Body of pancreas (tissue), 4 donors: ENCODE data around the gene FGF14.

Experiments used
- POLR2A ChIP-seq, 3 donors: fragments of 450-650 bp; IDR thresholded peaks; one replicate each; pipeline ENCODE4 v1.6.1; 2016; ENCODE audit warnings: antibody characterized with exemption in 3 of 3, mild to moderate bottlenecking in 2 of 3
- TF ChIP-seq, protein P1 (sequence below), 7 experiments: fragments of 450-650 bp in 4 of 7; fragments of 200-600 bp in 3 of 7; sonication (generic) in 3 of 7; IDR thresholded peaks; one replicate each; pipeline ENCODE4 v1.5.1; 2016 to 2019; ENCODE audit warnings: antibody characterized with exemption in 7 of 7

DNA sequence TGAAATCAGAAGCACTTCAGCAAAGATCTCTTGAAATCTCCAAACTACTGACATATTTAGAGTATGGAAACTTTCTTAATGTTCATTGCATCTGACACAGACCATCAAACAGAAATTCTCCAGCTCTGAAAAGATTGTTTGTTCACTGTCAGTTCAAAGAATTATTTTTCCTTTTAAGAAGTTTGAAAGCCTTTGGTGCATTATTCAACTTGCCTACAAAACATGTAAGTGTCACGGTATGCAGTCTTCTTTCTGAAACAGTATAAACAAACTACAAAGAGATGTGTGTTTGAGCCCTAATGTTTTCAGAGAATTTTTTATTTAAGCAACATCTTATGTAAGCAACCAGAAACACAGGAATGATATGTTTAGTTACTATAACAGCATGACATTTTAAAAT lies 125.4 kb downstream of the FGF14 start:
- TF ChIP-seq POLR2A (IDR thresholded peaks at IDR 0.05) = no peak
- TF ChIP-seq, protein P1, sequence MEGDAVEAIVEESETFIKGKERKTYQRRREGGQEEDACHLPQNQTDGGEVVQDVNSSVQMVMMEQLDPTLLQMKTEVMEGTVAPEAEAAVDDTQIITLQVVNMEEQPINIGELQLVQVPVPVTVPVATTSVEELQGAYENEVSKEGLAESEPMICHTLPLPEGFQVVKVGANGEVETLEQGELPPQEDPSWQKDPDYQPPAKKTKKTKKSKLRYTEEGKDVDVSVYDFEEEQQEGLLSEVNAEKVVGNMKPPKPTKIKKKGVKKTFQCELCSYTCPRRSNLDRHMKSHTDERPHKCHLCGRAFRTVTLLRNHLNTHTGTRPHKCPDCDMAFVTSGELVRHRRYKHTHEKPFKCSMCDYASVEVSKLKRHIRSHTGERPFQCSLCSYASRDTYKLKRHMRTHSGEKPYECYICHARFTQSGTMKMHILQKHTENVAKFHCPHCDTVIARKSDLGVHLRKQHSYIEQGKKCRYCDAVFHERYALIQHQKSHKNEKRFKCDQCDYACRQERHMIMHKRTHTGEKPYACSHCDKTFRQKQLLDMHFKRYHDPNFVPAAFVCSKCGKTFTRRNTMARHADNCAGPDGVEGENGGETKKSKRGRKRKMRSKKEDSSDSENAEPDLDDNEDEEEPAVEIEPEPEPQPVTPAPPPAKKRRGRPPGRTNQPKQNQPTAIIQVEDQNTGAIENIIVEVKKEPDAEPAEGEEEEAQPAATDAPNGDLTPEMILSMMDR (IDR thresholded peaks at IDR 0.05) = no peak
